PC-3 (cell line): ENCODE data around the gene TAAR2. TPM values are rescaled to one million over a fixed set of nuclear protein-coding genes. Genes with fewer than 3 reads are reported as not detected.

Source experiments
- ATAC-seq: fragments of 200-7000 bp; cut with Tn5 transposase; 2 replicates; pipeline ENCODE4 v1.9.1; 2020; ENCODE audit warnings: mild to moderate bottlenecking, moderate library complexity
- BruUV-seq: library from RNA; stranded (reverse); fragments of 400-500 nt; replicated peaks from 2 replicates; lab custom pipeline; 2021; lab: Mats Ljungman, UMichigan
- CTCF ChIA-PET: fragments of 300-600 bp; sonication (Branson Sonifier 250); formaldehyde crosslinking; loops from one replicate; lab custom pipeline; 2022; ENCODE audit warnings: antibody characterized with exemption; lab: Charles Lee
- POLR2A ChIA-PET: fragments of 300-600 bp; sonication (Branson Sonifier 250); formaldehyde crosslinking; loops from one replicate; lab custom pipeline; 2022; ENCODE audit warnings: antibody characterized with exemption; ENCODE audit not compliant: unreplicated experiment; lab: Charles Lee
- DNase-seq: peaks from one replicate; pipeline ENCODE4 v3.0.0-alpha.2; 2015
- H2AFZ ChIP-seq: fragments of 300-600 bp; sonication (generic); 2 replicates; pipeline ENCODE4 v1.6.0; 2016; ENCODE audit warnings: antibody characterized with exemption, low read length
- H3F3A ChIP-seq: fragments of 300-600 bp; sonication (generic); one replicate; pipeline ENCODE4 v1.6.0; 2017; ENCODE audit warnings: antibody characterized with exemption, low read length, control low read depth, mild to moderate bottlenecking; ENCODE audit not compliant: unreplicated experiment
- H3K27ac ChIP-seq: fragments of 300-600 bp; sonication (generic); 2 replicates; pipeline ENCODE4 v1.5.1; 2016; ENCODE audit warnings: mild to moderate bottlenecking, low read length
- H3K27me3 ChIP-seq: fragments of 300-600 bp; sonication (generic); 2 replicates; pipeline ENCODE4 v1.6.1; 2016; ENCODE audit warnings: low read length, mixed read lengths
- H3K36me3 ChIP-seq: fragments of 300-600 bp; sonication (generic); 2 replicates; pipeline ENCODE4 v1.6.1; 2016; ENCODE audit warnings: low read depth, mixed run types, low read length, mixed read lengths
- H3K4me1 ChIP-seq: fragments of 300-600 bp; sonication (generic); 2 replicates; pipeline ENCODE4 v1.5.1; 2016; ENCODE audit warnings: low read length; ENCODE audit not compliant: insufficient read depth
- H3K4me2 ChIP-seq: fragments of 300-600 bp; sonication (generic); 2 replicates; pipeline ENCODE4 v1.6.0; 2016; ENCODE audit warnings: low read length
- H3K4me3 ChIP-seq: fragments of 300-600 bp; sonication (generic); 2 replicates; pipeline ENCODE4 v1.5.1; 2016; ENCODE audit warnings: mild to moderate bottlenecking, low read length, mixed read lengths
- H3K79me2 ChIP-seq: fragments of 300-600 bp; sonication (generic); 2 replicates; pipeline ENCODE4 v1.6.1; 2017; ENCODE audit warnings: low read length, mixed read lengths
- H3K9ac ChIP-seq: fragments of 300-600 bp; sonication (generic); 2 replicates; pipeline ENCODE4 v1.6.0; 2016; ENCODE audit warnings: mild to moderate bottlenecking, low read length
- H3K9me2 ChIP-seq: fragments of 300-600 bp; sonication (generic); replicated peaks from 2 replicates; pipeline ENCODE4 v1.6.1; 2016; ENCODE audit warnings: mixed run types, low read length, mixed read lengths
- H3K9me3 ChIP-seq: fragments of 300-600 bp; sonication (generic); 2 replicates; pipeline ENCODE4 v1.6.1; 2016; ENCODE audit warnings: low read length, mixed read lengths
- H4K20me1 ChIP-seq: fragments of 300-600 bp; sonication (generic); 2 replicates; pipeline ENCODE4 v1.6.1; 2016; ENCODE audit warnings: low read length, mixed read lengths
- EZH2 ChIP-seq: fragments of 300-600 bp; sonication (generic); IDR thresholded peaks from one replicate; pipeline ENCODE4 v1.6.1; 2017; ENCODE audit warnings: antibody characterized with exemption, mild to moderate bottlenecking, low read length; ENCODE audit not compliant: unreplicated experiment
- EZH2phosphoT487 ChIP-seq: fragments of 300-600 bp; sonication (generic); IDR thresholded peaks from 2 replicates; pipeline ENCODE4 v1.6.1; 2018; ENCODE audit warnings: mild to moderate bottlenecking, antibody characterized with exemption, low read length, borderline replicate concordance
- intact Hi-C: fragments of 100-400 bp; cut with micrococcal nuclease; formaldehyde crosslinking; loops from 2 replicates; pipeline ENCODE4 v1.9.0; 2023
- total RNA-seq: library from RNA; depleted of rRNA; stranded (reverse); fragments of >200 nt; gene quantifications from 2 replicates; pipeline ENCODE4 v1.2.3, GENCODE V29; 2014
- TF ChIP-seq, protein P1 (sequence below): fragments of 300-600 bp; sonication (generic); conservative IDR thresholded peaks from 2 replicates; pipeline ENCODE4 v1.5.1; 2017; ENCODE audit warnings: antibody characterized with exemption, low read depth, mild to moderate bottlenecking, low read length

The TAAR2 gene
- total RNA-seq, 1 experiment from 2014 or later: not detected

DNA sequence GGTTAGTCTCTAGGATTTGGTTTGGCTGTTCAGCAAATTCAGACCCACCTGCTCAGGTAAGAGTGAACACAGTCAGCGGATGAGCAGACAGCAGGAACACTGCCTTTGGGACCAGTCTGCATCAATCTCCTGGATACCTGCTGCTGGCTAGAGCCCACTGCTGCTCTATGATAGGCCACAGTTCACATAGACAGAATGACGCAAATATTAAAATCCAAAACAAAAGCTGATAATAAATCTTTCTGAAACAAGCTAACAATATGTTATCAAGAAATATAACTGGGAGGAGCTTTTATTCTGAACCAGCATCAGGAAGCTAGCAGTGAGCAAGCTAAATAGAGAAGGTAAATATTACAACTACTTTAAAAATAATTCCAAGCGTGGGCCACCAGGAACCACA, 35.0 kb upstream of the TAAR2 start, which contains the start of gene TAAR1:
TSS of gene TAAR1 (minus strand) at position 101 of the 400 bp plus-strand sequence. CDS start 13,179 bp downstream, outside the sequence.
- no peak for ATAC-seq
- CTCF ChIA-PET: interaction anchor here (0.6 kb wide), 1 partner anchor 835 kb away, joined by 5 read pairs; no protein-coding TSS in a partner anchor
- Histone ChIP-seq H3K36me3 (no peaks in the 10 kb centered on the region), H4K20me1 (no peaks in the 10 kb centered on the region), H3K9me3 (no peaks in the 10 kb centered on the region), H3K4me3 (no peak within 1 kb of the TSS), H3K27me3 (no peaks in the 10 kb centered on the region), H3F3A (no peaks in the 10 kb centered on the region), H2AFZ (no peak within 1 kb of the TSS), H3K9ac (no peak within 1 kb of the TSS), H3K79me2 (no peaks in the 10 kb centered on the region), H3K4me2 (no peak within 1 kb of the TSS), H3K9me2 (no peaks in the 10 kb centered on the region), H3K27ac (no peak within 1 kb of the TSS), H3K4me1 (no peaks in the 10 kb centered on the region)
- intact Hi-C loops: no loop called here
- TF ChIP-seq, protein P1, sequence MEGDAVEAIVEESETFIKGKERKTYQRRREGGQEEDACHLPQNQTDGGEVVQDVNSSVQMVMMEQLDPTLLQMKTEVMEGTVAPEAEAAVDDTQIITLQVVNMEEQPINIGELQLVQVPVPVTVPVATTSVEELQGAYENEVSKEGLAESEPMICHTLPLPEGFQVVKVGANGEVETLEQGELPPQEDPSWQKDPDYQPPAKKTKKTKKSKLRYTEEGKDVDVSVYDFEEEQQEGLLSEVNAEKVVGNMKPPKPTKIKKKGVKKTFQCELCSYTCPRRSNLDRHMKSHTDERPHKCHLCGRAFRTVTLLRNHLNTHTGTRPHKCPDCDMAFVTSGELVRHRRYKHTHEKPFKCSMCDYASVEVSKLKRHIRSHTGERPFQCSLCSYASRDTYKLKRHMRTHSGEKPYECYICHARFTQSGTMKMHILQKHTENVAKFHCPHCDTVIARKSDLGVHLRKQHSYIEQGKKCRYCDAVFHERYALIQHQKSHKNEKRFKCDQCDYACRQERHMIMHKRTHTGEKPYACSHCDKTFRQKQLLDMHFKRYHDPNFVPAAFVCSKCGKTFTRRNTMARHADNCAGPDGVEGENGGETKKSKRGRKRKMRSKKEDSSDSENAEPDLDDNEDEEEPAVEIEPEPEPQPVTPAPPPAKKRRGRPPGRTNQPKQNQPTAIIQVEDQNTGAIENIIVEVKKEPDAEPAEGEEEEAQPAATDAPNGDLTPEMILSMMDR: no peak
- TF ChIP-seq EZH2: no peak
- TF ChIP-seq EZH2phosphoT487: no peak
- BruUV-seq: no TSS peak
- no peak for DNase-seq
- POLR2A ChIA-PET: no interaction called here

GRCh38 chr6:132651062-132651461, 27.0 kb upstream of the TAAR2 start:
- H3K4me3 ChIP-seq: no peak overlapping the region

DNA sequence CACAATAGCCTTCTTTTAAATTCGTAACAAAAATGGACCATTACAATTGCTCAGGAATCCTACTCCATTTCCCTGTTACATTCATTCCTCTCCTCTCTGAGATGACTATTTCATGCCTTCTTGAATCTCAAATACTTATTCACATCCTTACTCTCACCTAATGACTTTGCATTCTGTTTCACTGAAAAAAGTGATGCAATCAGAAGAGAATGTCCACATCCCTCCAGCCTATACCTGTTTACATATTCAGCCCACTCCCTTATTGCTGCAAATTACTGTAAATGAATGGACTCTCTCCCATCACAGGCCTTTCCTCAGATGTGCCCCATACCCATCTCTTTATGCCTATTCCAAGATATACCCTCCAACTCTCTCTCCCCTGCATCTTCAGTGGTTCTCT, 26.4 kb upstream of the TAAR2 start:
- TF ChIP-seq, protein P1: no peak
- TF ChIP-seq EZH2: no peak
- TF ChIP-seq EZH2phosphoT487: no peak
- Histone ChIP-seq H3K4me1 (peaks cover 15% of the 10 kb centered on the region), H3K9ac (no peak overlapping the region), H3K36me3 (no peaks in the 10 kb centered on the region), H3K27me3 (no peaks in the 10 kb centered on the region), H3K9me2 (no peaks in the 10 kb centered on the region), H3K9me3 (no peaks in the 10 kb centered on the region), H4K20me1 (no peaks in the 10 kb centered on the region), H3K4me3 (no peak overlapping the region), H3K27ac (no peak overlapping the region), H2AFZ (no peak overlapping the region), H3K79me2 (no peaks in the 10 kb centered on the region), H3F3A (no peaks in the 10 kb centered on the region), H3K4me2 (no peak overlapping the region)
- ATAC-seq (no peak), DNase-seq (no peak)
- POLR2A ChIA-PET: no interaction called here
- no TSS peak for BruUV-seq
- CTCF ChIA-PET: no interaction called here
- intact Hi-C loops: no loop called here

More at GRCh38 chr6:132651062-132651461, 27.0 kb upstream of the TAAR2 start:
- no peak for ATAC-seq
- Histone ChIP-seq H3K79me2 (no peaks in the 10 kb centered on the region), H3K27ac (no peak overlapping the region), H2AFZ (no peak overlapping the region), H3F3A (no peaks in the 10 kb centered on the region), H3K9me3 (no peaks in the 10 kb centered on the region), H3K4me2 (no peak overlapping the region), H4K20me1 (no peaks in the 10 kb centered on the region), H3K4me1 (peaks cover 15% of the 10 kb centered on the region), H3K36me3 (no peaks in the 10 kb centered on the region), H3K9me2 (no peaks in the 10 kb centered on the region), H3K27me3 (no peaks in the 10 kb centered on the region), H3K9ac (no peak overlapping the region)
- ChIA-PET CTCF (no interaction called here), POLR2A (no interaction called here)
- intact Hi-C loops: no loop called here
- TF ChIP-seq EZH2phosphoT487: no peak
- TF ChIP-seq, protein P1: no peak
- TF ChIP-seq EZH2: no peak
- no peak for DNase-seq
- BruUV-seq: no TSS peak
